ENCODE measurements around the gene SF3B1.

- TF ChIP-seq CTCF (IDR thresholded peaks at IDR 0.05), result no peak
- no peak for TF ChIP-seq EP300 (IDR thresholded peaks at IDR 0.05)
- TF ChIP-seq NPAS2 (CRISPR knock-in tag; IDR thresholded peaks at IDR 0.05; ENCODE audit: borderline replicate concordance), result no peak
- TF ChIP-seq ZFP36 (IDR thresholded peaks at IDR 0.05; ENCODE audit: borderline replicate concordance, partially characterized antibody), result no peak
Measured at GRCh38 chr2:197425550-197425949, 9.3 kb downstream of the SF3B1 start.

All from A549 (cell line).